ENCODE results near the gene ATM.

DNA sequence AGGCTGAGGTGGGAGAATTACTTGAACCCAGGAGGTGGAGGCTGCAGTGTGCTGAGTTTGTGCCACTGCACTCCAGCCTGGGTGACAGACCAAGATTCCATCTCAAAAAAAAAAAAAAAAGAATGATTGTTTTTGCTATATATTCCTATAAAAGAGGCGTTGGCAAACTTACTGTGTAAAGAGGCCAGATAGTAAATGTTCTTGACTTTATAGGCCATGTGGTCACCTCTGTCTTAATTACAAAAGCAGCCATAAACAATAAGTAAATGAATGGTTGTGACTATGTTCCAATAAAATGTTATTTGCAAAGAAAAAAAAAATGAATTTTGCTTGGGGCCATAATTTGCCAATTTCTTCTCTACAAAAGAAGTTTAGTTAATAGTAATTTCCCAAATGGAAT, 12.3 kb downstream of the ATM start:
- TF ChIP-seq POLR2A (IDR thresholded peaks at IDR 0.05; ENCODE audit: low read depth, low read length) (no peak), POU2F2 (IDR thresholded peaks at IDR 0.05; ENCODE audit: low read depth, low read length) (no peak), POLR2AphosphoS5 (IDR thresholded peaks at IDR 0.05; ENCODE audit: low read depth, low read length) (no peak), TAF1 (IDR thresholded peaks at IDR 0.05; ENCODE audit: low read depth, low read length) (no peak), SPI1 (IDR thresholded peaks at IDR 0.05; ENCODE audit: low read depth, low read length) (no peak), PAX5 (IDR thresholded peaks at IDR 0.05; ENCODE audit: insufficient read depth, low read length, severe bottlenecking) (no peak)
